NOMO-1 treated with dmso at 0.1 percent for 144 hours (cell line): ENCODE results near the gene PHC2.

Experiments used
- DNase-seq: peaks from one replicate; lab custom pipeline; 2025; ENCODE audit not compliant: unreplicated experiment; lab: John Stamatoyannopoulos, UW

Gene PHC2

GRCh38 chr1:33372162-33372561, 58.7 kb downstream of the PHC2 start:
- no peak for DNase-seq

GRCh38 chr1:33371334-33371733, 59.6 kb downstream of the PHC2 start:
- DNase-seq, result no peak

GRCh38 chr1:33370827-33371226, 60.1 kb downstream of the PHC2 start:
- no peak for DNase-seq

- DNase-seq, result no peak
Observed at GRCh38 chr1:33370301-33370700, 60.6 kb downstream of the PHC2 start.

DNA sequence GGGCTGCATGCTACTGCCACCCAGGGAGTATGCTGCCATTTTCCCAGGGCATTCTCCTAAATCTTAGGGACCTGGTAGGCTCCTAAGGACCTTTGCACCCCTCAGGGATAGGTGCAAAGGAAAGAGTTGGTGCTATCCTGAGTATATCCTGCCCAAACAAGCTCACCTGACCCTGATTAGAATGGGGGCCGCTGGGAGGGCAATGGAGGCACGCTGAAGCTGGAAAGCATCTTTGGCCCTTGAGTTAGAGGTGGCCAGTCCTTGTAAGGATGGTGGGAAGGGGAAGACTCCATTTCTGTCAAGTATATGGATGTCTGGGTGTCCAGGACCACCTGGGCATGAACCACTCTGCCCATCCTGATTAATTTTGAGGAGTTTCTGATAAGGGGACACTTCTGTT, 61.1 kb downstream of the PHC2 start:
- no peak for DNase-seq

DNA sequence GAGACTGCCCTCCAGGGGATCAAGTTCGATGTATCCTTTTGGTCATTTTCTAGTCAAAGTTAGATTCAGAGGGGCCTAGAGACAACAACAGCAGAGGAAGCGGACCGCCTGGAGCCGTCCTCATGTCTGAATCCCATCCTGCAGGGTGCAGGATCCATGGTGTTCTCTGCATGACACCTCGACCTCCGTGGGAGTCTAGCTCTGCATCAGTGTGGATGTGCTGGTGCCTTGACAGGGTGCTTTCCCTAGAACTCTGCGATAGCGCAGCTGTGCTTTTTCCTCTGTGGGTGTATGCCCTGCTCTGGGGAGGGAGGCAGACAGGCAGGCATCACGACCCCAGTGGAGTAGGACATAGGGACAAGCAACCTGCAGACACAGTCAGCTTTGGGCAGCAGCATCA, 61.8 kb downstream of the PHC2 start:
- no peak for DNase-seq

DNA sequence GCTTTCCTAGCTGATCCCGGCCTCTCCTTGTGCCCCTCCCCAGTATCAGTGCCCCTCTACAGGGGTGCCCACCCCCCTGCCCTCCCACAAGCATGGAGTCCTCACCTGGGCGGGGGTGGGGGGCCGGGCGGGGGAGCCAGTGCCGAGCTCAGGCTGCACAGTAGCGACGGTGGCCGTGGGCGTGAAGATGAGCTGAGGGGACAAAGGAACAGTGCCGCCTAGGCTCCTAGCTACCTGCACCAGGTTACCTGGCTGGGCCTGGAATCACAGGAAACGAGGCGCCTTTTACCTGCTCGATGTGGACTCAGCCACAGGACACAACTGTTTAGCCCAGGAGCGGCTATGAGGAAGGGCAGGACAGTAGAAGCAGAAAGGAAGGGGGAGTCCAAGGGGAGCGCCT, 62.5 kb downstream of the PHC2 start:
- DNase-seq, result no peak

DNA sequence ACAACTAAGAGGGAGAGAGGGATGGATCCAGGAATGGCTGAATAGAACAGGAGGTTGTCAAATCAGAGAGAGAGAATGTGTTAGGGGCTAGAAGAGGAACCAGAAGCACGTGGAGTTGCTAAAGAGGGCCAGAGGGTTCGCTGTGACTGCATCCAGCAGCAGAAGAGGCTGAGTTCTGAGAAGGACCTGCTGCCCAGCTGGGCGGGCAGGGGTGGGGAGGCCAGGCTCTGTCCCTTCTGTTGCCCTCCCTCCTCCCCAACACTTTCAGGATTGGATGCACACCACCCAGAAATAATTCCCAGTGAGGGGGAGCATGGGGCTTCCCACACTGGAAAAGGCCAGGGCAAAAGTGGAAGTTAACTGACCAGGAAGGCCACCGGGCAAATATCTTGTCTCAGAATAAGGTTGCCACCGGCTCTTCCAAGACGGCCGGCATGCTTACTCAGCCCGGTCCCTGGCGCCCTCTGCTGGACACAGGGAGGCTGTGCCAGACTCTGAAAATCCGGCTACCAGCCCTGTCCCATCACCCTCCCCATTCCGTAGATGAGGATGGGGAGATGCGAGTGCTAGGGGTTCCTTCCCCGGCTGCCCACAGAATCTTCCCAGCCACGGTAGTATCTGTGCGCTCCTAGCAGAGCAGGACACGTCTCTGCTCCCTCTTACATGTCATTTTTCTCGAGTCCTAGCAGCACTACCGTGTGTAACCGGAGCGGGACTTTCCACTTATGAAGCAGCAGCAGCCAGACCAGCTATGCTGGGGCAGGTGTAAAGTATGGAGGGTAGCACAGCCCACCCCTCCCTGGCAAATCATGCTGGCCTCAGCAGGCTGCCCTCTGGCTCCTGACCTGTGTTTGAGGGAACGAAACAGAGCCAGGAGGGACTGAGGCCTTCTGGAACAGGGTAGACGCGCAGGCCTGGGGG, 63.1 kb downstream of the PHC2 start:
- DNase-seq, result no peak

DNA sequence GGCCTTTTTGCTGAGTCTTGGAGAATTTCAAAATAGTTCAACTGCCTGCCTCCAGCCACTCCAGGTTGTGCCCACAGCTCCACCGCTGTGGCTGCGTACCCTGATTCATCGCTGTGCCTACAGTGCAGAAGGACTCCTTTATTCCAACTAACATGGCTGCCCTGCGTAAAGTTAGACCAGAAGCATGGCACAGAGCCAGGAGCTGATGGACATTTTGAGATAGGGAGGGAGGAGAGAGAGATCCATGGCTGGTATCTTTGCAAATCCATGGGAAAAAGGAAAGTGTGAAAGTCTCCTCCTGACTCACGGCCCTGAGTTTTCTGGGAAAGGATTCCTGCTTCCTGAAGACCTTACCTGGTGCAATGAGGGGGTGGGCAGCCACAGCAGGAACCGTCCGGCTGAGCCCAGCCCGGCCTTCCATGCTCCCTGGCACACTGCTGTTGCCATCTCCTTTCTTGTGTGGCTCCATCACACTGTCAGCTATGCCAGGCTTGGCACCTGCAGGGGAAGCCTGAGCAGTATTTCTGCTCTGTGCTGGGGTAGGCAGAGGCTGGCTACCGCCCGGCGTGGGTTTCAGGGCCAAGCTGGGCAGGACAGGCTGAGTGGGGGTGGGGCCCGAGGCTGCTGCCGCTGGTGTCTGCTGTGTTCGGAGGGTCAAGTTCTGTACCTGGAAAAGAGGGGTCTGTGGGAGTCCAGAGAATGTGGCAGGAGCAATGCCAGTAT, 64.0 kb downstream of the PHC2 start:
- DNase-seq, result no peak

- no peak for DNase-seq
Observed at GRCh38 chr1:33365560-33365997, 65.3 kb downstream of the PHC2 start.

DNA sequence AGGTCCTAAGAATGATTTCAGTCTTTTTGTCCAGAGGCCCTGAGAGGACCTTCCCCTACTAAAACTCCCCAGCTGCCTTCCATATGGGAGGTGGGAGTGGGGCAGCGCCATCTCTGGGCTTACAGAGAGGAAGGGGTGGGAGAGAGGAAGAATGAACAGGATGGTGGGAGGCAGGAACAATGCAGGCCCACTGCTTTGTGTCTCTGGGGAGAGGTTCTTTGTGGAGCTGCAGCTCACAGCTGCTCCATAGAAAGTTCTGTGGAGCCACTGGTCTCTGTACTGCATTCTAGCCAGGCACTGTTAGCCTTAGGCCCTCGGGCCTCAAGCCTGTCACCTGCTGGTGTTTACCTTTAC, 66.4 kb downstream of the PHC2 start:
- DNase-seq, result no peak

- DNase-seq, result no peak
Observed at GRCh38 chr1:33363470-33363861, 67.4 kb downstream of the PHC2 start.

GRCh38 chr1:33363021-33363420, 67.9 kb downstream of the PHC2 start:
- no peak for DNase-seq

DNA sequence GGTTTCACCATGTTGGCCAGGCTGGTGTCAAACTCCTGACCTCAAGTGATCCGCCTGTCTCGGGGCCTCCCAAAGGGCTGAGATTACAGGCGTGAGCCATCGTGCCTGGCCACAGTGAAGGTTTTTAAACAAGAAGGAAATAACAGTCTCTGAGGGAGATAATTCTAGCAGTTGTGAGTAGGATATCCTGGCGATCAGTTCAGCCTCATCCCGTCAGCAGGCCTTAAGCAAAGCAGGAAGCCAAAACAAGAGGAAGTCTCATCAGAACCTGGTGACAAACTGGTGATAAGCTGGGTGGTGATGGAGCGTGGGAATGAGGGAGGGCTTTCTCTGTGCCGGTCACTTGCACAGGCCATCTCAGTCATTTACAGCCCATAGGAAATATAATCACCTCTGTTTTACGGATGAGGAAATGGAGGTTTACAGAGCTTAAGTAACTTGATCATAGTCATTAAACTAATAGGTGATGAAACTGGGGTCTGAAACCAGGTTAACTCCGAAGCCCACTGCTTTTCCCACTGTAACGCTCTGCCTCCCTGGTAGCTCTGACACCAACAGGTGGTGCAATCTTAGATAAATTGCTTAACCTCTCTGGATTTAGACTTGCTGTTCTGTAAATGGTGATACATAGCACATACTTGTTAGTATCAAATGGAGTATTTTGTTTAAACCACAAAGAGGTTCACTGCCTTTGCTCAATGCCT, 69.2 kb downstream of the PHC2 start:
- DNase-seq, result no peak

- DNase-seq, result no peak
Observed at GRCh38 chr1:33360367-33360766, 70.5 kb downstream of the PHC2 start.

DNA sequence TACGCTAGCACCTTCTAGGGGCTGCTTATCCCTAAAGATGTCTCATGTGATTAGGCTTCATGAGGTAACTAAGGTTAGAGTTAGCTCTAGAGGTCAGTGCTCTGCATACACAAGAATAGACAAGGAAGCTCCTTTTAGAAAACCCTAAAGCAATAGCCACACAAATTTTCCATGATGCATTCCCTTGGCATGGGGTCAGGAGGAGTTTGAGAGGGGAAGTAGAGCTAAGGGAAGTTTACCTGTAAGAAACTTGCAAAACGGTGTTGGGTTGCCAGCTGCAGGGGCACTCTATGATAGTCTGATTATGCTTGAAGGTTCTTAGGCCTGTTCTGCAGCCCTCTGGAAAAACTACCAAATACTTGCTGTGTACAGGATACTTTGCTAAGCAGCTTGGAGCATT, 71.0 kb downstream of the PHC2 start:
- no peak for DNase-seq

DNA sequence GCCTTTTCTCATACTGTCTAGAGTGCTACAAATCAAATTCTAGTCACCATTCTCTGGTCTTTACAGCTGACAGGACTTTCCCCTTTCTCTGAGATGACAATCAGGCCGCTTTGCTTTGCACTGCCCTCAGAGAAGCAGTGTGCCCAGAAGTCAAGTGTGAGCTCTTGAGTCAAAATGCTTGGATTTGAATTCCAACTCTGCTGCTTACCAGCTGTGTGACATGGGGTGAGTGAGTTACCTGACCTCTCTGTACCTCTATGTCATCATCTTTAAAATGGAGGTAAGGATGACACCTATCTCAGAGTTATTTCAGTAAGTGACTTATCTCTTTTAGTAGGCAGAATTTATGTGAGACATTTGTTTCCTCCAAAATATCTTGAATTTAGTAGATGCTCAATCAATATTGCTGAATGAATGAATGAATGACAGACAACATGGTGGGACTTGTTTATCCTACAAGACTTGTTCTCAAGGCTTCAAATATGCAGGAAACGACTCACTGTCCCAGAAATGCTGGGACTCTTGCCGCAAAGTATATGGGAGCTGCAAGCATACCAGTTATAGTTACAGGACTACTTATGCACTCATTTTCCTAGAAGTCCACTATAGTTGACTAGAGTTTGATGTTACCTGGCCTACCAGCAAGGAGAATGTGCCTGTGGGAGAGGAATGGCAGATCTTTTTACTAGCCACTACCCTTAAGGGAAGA, 71.9 kb downstream of the PHC2 start:
- DNase-seq, result no peak

DNA sequence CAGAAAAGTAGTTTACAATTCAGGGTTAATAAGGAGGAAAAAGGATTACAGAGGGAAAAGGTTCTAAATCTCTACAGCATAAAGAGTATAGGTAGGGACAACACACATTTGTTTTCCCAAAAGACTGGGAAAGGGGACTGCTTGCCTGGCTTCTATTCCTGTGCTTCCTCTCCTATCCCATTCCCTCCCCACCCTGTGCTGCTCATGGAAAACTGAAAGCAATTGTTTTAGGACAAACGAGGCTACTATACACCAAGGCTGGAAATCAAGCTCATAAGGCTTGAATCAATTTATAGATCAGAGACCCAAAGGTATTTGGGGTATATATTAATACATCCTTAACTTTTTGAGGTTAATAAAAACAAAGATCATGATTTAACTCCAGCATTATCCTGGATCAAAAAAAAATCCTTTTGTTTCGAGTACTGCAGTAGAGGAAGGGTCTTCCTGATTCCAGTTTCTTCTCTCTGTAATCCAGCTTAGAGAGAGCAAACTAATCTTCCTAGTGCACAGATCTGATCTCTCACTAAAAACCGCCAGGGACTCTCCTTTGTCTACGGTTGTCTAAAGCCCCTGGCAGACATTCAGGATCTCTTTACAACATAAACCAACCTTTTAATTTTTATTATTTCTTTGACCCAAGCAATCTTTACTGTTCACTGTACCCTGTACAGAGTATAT, 72.6 kb downstream of the PHC2 start:
- no peak for DNase-seq

GRCh38 chr1:33357099-33357498, 73.8 kb downstream of the PHC2 start:
- DNase-seq, result no peak

GRCh38 chr1:33354707-33355316, 76.1 kb downstream of the PHC2 start:
- no peak for DNase-seq
